ENCODE results near the gene BICRA. TPM values are rescaled to one million over a fixed set of nuclear protein-coding genes. Genes with fewer than 3 reads are reported as not detected.
"Not testable (repeated sequence)": the region's sequence is repeated elsewhere in the genome, so short reads cannot be mapped to it uniquely, and the experiment has no call there.

Gene BICRA
- total RNA-seq, 3 donors from 2014 or later, result 4.2 to 8.3 (median 7.5) TPM

DNA sequence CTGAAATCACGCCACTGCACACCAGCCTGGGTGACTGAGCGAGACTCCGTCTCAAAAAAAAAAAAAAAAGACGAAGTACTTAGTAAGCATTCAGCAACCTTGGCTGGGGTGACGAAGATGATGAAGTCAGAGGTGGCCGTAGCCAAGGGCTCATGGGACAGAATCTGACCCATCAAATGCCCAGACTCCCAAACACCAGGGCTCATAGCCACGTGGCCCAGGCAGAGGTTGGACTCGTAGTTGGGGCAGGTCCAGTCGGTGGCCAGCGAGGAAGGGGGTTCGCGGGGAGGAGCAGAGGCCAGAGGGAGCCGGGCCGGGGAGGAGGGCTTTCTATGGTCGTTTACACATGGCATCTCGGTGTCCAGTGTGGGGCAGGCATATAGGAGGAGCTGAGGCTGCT, 52.2 kb downstream of the BICRA start:
- H3K4me3 ChIP-seq, result no peak overlapping the region
- DNase-seq (ENCODE audit: low spot score in 2 of 2), result no peak
- H3K4me1 ChIP-seq, result peaks cover 15 to 19% of the 10 kb centered on the region in 2 donors
- no peaks in the 10 kb centered on the region for H3K36me3 ChIP-seq
- peak overlapping the region; percentile 91 to 99 for H3K27ac ChIP-seq
- TF ChIP-seq POLR2A (IDR thresholded peaks at IDR 0.05), result no peak
- TF ChIP-seq, protein P1, sequence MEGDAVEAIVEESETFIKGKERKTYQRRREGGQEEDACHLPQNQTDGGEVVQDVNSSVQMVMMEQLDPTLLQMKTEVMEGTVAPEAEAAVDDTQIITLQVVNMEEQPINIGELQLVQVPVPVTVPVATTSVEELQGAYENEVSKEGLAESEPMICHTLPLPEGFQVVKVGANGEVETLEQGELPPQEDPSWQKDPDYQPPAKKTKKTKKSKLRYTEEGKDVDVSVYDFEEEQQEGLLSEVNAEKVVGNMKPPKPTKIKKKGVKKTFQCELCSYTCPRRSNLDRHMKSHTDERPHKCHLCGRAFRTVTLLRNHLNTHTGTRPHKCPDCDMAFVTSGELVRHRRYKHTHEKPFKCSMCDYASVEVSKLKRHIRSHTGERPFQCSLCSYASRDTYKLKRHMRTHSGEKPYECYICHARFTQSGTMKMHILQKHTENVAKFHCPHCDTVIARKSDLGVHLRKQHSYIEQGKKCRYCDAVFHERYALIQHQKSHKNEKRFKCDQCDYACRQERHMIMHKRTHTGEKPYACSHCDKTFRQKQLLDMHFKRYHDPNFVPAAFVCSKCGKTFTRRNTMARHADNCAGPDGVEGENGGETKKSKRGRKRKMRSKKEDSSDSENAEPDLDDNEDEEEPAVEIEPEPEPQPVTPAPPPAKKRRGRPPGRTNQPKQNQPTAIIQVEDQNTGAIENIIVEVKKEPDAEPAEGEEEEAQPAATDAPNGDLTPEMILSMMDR (IDR thresholded peaks at IDR 0.05), result no peak
- no peaks in the 10 kb centered on the region for H3K9me3 ChIP-seq
- no peaks in the 10 kb centered on the region for H3K27me3 ChIP-seq
- intact Hi-C loops (cut with DNase I; ENCODE audit: low total_unique reads), result no loop called here

DNA sequence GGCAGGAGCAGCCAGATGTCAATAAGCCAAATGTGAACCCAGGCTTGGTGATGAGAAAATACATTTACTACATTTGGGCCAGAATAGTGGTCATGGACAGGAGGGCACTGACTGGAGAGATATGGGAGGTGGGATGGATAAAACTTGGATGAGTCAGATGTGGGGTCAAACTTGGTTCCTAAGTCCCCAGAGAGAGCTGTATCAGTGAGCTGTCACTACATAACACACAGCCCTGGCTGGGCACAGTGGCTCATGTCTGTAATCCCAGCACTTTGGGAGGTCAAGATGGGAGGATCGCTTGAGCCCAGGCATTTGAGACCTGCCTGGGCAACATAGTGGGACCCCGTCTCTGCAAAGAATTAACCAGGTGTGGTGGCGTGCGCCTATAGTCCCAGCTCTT, 52.7 kb downstream of the BICRA start:
- DNase-seq (ENCODE audit: low spot score in 2 of 2), result no peak
- intact Hi-C loops (cut with DNase I; ENCODE audit: low total_unique reads), result no loop called here
- no peaks in the 10 kb centered on the region for H3K27me3 ChIP-seq
- H3K27ac ChIP-seq, result peak overlapping the region; percentile 91 to 99
- no peak overlapping the region for H3K4me3 ChIP-seq
- no peaks in the 10 kb centered on the region for H3K36me3 ChIP-seq
- H3K9me3 ChIP-seq, result no peaks in the 10 kb centered on the region
- H3K4me1 ChIP-seq, result peaks cover 15 to 19% of the 10 kb centered on the region in 2 donors
- no peak for TF ChIP-seq POLR2A (IDR thresholded peaks at IDR 0.05)
- TF ChIP-seq, protein P1 (IDR thresholded peaks at IDR 0.05), result no peak
- TF ChIP-seq POLR2AphosphoS5 (IDR thresholded peaks at IDR 0.05), result no peak

DNA sequence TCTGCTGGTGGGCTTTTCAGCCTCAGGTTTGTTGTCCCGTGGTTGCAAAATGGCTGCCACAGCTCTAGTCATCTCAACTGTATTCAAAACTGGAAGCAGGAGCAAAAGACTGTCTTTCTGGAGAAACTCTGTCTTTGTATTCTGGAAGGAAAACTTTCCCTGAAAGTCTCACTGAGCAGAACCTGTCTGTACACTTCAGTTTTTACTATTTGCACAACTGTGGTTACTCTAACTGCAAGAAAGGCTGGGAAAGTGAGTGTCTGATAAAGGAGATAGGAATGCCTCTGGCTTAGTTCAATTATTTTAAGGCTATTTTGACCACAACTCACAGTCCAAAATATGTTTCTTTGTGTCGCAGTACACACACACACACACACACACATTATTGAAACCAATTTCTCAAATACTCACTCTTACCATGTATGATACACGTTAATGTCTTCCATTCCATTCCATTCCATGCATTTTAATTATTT, 54.5 kb downstream of the BICRA start:
- no peaks in the 10 kb centered on the region for H3K36me3 ChIP-seq
- no peaks in the 10 kb centered on the region for H3K9me3 ChIP-seq
- peak overlapping the region in 1 of 3 donors; percentile 9 for H3K4me3 ChIP-seq
- intact Hi-C loops (cut with DNase I; ENCODE audit: low total_unique reads), result no loop called here
- H3K27me3 ChIP-seq, result no peaks in the 10 kb centered on the region
- H3K4me1 ChIP-seq, result peaks cover 15 to 19% of the 10 kb centered on the region in 2 donors
- DNase-seq (ENCODE audit: low spot score in 2 of 2), result no peak
- no peak for TF ChIP-seq POLR2A (IDR thresholded peaks at IDR 0.05)
- TF ChIP-seq, protein P1 (IDR thresholded peaks at IDR 0.05), result no peak
- no peak for TF ChIP-seq POLR2AphosphoS5 (IDR thresholded peaks at IDR 0.05)
- H3K27ac ChIP-seq, result peak overlapping the region; percentile 91 to 99

DNA sequence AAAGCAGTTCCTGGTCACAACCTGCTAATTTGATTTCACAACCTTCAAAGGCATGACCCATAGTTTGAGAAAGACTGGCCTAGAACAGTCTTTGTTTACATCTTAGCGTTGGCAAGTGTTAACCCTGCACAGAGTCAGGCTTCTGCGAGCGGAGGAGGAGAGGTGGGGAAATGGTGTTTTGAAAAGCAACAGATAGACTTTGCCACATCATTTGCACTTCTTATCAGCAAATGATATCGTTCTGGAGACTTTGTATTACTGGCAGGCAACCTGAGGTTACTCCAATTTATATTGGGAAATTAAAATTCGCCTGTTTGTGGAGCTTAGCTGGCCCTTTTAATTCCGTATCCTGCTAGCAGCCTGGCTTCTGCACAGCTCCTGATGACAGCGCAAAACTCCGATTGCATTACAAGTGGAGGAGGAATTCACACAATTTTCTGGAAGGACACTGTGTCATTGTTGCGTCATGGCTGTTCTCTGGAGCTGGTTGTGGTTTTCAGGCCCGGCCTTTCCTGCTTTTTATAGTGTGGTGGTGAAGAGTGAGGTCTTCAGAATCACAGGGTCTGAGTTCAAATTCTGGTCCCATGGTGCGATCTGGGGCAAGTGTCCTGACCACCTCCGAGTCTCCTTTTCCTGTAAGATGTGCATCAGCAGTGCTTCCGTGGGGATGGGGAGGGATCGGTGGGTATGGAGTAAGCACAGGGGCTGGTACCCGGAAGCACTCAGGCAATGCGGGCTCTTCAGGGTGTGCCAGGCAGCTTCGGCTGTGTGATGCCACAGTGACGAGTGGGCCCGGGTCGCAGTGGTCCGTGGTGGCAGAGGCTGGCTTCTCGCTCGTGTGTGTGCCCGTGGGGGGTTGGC, 55.2 kb downstream of the BICRA start:
- DNase-seq (ENCODE audit: low spot score in 2 of 2), result peak; percentile 66 to 85
- intact Hi-C loops (cut with DNase I; ENCODE audit: low total_unique reads), result no loop called here
- H3K9me3 ChIP-seq, result no peaks in the 10 kb centered on the region
- no peaks in the 10 kb centered on the region for H3K27me3 ChIP-seq
- no peaks in the 10 kb centered on the region for H3K36me3 ChIP-seq
- H3K27ac ChIP-seq, result peak overlapping the region; percentile 91 to 99
- H3K4me3 ChIP-seq, result peak overlapping the region in 1 of 3 donors; percentile 47
- H3K4me1 ChIP-seq, result peaks cover 15 to 19% of the 10 kb centered on the region in 2 donors
- TF ChIP-seq, protein P1 (IDR thresholded peaks at IDR 0.05), result no peak
- TF ChIP-seq POLR2AphosphoS5 (IDR thresholded peaks at IDR 0.05), result peak; percentile 74 to 85 (median 78)
- no peak for TF ChIP-seq POLR2A (IDR thresholded peaks at IDR 0.05)

DNA sequence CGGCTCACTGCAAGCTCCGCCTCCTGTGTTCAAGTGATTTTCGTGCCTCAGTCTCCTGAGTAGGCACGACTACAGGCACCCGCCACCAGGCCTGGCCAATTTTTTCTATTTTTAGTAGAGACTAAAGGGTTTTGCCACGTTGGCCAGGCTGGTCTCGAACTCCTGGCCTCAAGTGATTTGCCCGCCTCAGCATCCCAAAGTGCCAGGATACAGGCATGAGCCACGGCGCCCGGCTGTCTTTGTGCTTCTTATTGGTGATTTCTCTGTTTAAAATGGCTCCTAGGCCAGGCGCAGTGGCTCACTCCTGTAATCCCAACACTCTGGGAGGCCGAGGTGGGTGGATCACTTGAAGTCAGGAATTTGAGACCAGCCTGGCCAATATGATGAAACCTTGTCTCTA, 59.6 kb downstream of the BICRA start:
- H3K27ac ChIP-seq; H3K36me3 ChIP-seq; intact Hi-C loops (cut with DNase I; ENCODE audit: low total_unique reads); H3K4me1 ChIP-seq; DNase-seq (ENCODE audit: low spot score in 2 of 2); H3K9me3 ChIP-seq; H3K27me3 ChIP-seq; H3K4me3 ChIP-seq: not testable (repeated sequence)
